Measurements from ENCODE around the gene DENND2D.

The DENND2D gene

DNA sequence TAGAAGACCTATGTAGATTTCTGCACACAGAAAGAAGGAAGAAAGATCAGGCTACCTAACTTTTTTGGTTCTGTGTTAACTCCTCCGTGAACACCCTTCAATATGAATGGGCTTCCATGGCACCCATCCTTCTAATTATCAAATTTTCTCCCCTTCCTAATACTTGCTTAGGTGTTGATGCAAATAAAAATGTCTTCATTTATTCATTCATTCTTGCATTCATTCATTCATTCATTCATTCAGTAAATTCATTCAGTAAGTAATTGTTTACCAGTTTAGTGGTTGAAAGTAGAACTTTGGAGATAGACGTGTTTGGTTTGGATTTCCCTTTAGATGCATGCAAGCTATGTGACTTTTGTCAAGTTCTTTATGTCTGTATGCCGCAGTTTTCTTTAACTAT lies 31.7 kb upstream of the DENND2D start:
- Histone ChIP-seq H3K27ac (ENCODE audit: low read depth, low read length) (no peak overlapping the region), H3K27me3 (ENCODE audit: control insufficient read depth, insufficient read depth, low read length) (peaks cover 3% of the 10 kb centered on the region; the same call in 1 of the 2 replicates), H3K36me3 (ENCODE audit: control insufficient read depth, insufficient read depth, low read length) (no peaks in the 10 kb centered on the region), H3K9ac (ENCODE audit: low read depth, low read length) (no peak overlapping the region), H3K4me3 (ENCODE audit: low read depth, low read length) (no peak overlapping the region), H3K9me3 (ENCODE audit: control insufficient read depth, insufficient read depth, low read length) (no peaks in the 10 kb centered on the region), H3K4me1 (ENCODE audit: control insufficient read depth, insufficient read depth, low read length) (no peaks in the 10 kb centered on the region)

- Histone ChIP-seq H3K9ac (ENCODE audit: low read depth, low read length) (no peak overlapping the region), H3K4me3 (ENCODE audit: low read depth, low read length) (no peak overlapping the region), H3K4me1 (ENCODE audit: control insufficient read depth, insufficient read depth, low read length) (peaks cover 8% of the 10 kb centered on the region; the same call in 1 of the 2 replicates), H3K27ac (ENCODE audit: low read depth, low read length) (peak overlapping the region; percentile 59), H3K9me3 (ENCODE audit: control insufficient read depth, insufficient read depth, low read length) (no peaks in the 10 kb centered on the region), H3K36me3 (ENCODE audit: control insufficient read depth, insufficient read depth, low read length) (no peaks in the 10 kb centered on the region), H3K27me3 (ENCODE audit: control insufficient read depth, insufficient read depth, low read length) (peaks cover 3% of the 10 kb centered on the region; the same call in 1 of the 2 replicates)
Observed at GRCh38 chr1:111228748-111229126, 28.3 kb upstream of the DENND2D start.

GRCh38 chr1:111227851-111228747 lies 27.7 kb upstream of the DENND2D start:
- H3K27me3 ChIP-seq (ENCODE audit: control insufficient read depth, insufficient read depth, low read length): peaks cover 3% of the 10 kb centered on the region; the same call in 1 of the 2 replicates
- H3K9me3 ChIP-seq (ENCODE audit: control insufficient read depth, insufficient read depth, low read length): no peaks in the 10 kb centered on the region
- H3K4me3 ChIP-seq (ENCODE audit: low read depth, low read length): no peak overlapping the region
- H3K36me3 ChIP-seq (ENCODE audit: control insufficient read depth, insufficient read depth, low read length): no peaks in the 10 kb centered on the region
- H3K9ac ChIP-seq (ENCODE audit: low read depth, low read length): no peak overlapping the region
- peak overlapping the region; percentile 59 for H3K27ac ChIP-seq (ENCODE audit: low read depth, low read length)
- H3K4me1 ChIP-seq (ENCODE audit: control insufficient read depth, insufficient read depth, low read length): peaks cover 11% of the 10 kb centered on the region; the same call in 1 of the 2 replicates

- H3K36me3 ChIP-seq (ENCODE audit: control insufficient read depth, insufficient read depth, low read length): no peaks in the 10 kb centered on the region
- H3K27me3 ChIP-seq (ENCODE audit: control insufficient read depth, insufficient read depth, low read length): peaks cover 3% of the 10 kb centered on the region; the same call in 1 of the 2 replicates
- H3K9me3 ChIP-seq (ENCODE audit: control insufficient read depth, insufficient read depth, low read length): no peaks in the 10 kb centered on the region
- no peak within 1 kb of the TSS for H3K4me3 ChIP-seq (ENCODE audit: low read depth, low read length)
- H3K4me1 ChIP-seq (ENCODE audit: control insufficient read depth, insufficient read depth, low read length): peaks cover 16% of the 10 kb centered on the region; the same call in 1 of the 2 replicates
- H3K27ac ChIP-seq (ENCODE audit: low read depth, low read length): peak within 1 kb of the TSS; percentile 59
- H3K9ac ChIP-seq (ENCODE audit: low read depth, low read length): no peak within 1 kb of the TSS
Observed at GRCh38 chr1:111227434-111227833, 27.0 kb upstream of the DENND2D start, which contains the start of gene CHI3L2. TSS of gene CHI3L2 (plus strand) at chr1:111227713. CDS start at chr1:111227730, 17 bp downstream.

GRCh38 chr1:111225717-111226400 lies 25.4 kb upstream of the DENND2D start:
- Histone ChIP-seq H3K27ac (ENCODE audit: low read depth, low read length) (no peak overlapping the region), H3K4me1 (ENCODE audit: control insufficient read depth, insufficient read depth, low read length) (peaks cover 20% of the 10 kb centered on the region; the same call in 1 of the 2 replicates), H3K36me3 (ENCODE audit: control insufficient read depth, insufficient read depth, low read length) (no peaks in the 10 kb centered on the region), H3K9ac (ENCODE audit: low read depth, low read length) (no peak overlapping the region), H3K4me3 (ENCODE audit: low read depth, low read length) (no peak overlapping the region), H3K27me3 (ENCODE audit: control insufficient read depth, insufficient read depth, low read length) (peaks cover 3% of the 10 kb centered on the region; the same call in 1 of the 2 replicates), H3K9me3 (ENCODE audit: control insufficient read depth, insufficient read depth, low read length) (no peaks in the 10 kb centered on the region)

GRCh38 chr1:111225091-111225490 lies 24.6 kb upstream of the DENND2D start:
- Histone ChIP-seq H3K9me3 (ENCODE audit: control insufficient read depth, insufficient read depth, low read length) (no peaks in the 10 kb centered on the region), H3K27ac (ENCODE audit: low read depth, low read length) (no peak overlapping the region), H3K27me3 (ENCODE audit: control insufficient read depth, insufficient read depth, low read length) (peaks cover 3% of the 10 kb centered on the region; the same call in 1 of the 2 replicates), H3K36me3 (ENCODE audit: control insufficient read depth, insufficient read depth, low read length) (no peaks in the 10 kb centered on the region), H3K4me1 (ENCODE audit: control insufficient read depth, insufficient read depth, low read length) (peaks cover 20% of the 10 kb centered on the region; the same call in 1 of the 2 replicates), H3K4me3 (ENCODE audit: low read depth, low read length) (no peak overlapping the region), H3K9ac (ENCODE audit: low read depth, low read length) (no peak overlapping the region)

DNA sequence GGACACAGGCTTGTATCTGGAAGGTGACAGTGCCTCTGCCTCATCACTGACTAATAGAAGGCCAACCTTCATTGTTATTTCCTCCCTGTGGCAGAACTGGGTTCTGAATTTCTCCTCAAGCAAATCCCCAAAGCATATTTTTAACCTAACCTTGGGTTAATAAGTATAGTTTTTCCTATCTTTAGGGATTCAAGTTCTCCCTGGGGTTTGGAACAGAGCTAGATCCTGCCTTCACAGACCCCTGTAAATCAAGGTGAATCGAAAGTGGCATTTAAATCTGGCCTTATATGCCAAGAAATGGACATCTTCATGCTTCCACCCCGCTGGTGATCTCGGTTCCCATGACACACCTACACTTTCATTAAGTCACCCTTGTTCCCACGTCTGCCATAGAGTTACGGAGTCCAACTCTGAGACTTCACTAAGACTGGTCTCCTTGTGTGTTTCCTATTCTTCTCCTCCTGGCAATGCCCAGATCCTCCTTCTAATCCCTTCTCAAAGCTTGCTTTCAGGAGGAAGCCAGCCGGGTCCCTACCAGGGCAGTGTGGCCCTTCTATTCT lies 22.8 kb upstream of the DENND2D start:
- Histone ChIP-seq H3K9me3 (ENCODE audit: control insufficient read depth, insufficient read depth, low read length) (no peaks in the 10 kb centered on the region), H3K4me3 (ENCODE audit: low read depth, low read length) (no peak overlapping the region), H3K9ac (ENCODE audit: low read depth, low read length) (no peak overlapping the region), H3K27ac (ENCODE audit: low read depth, low read length) (no peak overlapping the region), H3K36me3 (ENCODE audit: control insufficient read depth, insufficient read depth, low read length) (no peaks in the 10 kb centered on the region), H3K4me1 (ENCODE audit: control insufficient read depth, insufficient read depth, low read length) (peaks cover 20% of the 10 kb centered on the region; the same call in 1 of the 2 replicates), H3K27me3 (ENCODE audit: control insufficient read depth, insufficient read depth, low read length) (peaks cover 3% of the 10 kb centered on the region; the same call in 1 of the 2 replicates)

GRCh38 chr1:111222308-111223125 lies 22.1 kb upstream of the DENND2D start:
- Histone ChIP-seq H3K36me3 (ENCODE audit: control insufficient read depth, insufficient read depth, low read length) (no peaks in the 10 kb centered on the region), H3K4me1 (ENCODE audit: control insufficient read depth, insufficient read depth, low read length) (peaks cover 20% of the 10 kb centered on the region; the same call in 1 of the 2 replicates), H3K27ac (ENCODE audit: low read depth, low read length) (no peak overlapping the region), H3K27me3 (ENCODE audit: control insufficient read depth, insufficient read depth, low read length) (peaks cover 3% of the 10 kb centered on the region; the same call in 1 of the 2 replicates), H3K4me3 (ENCODE audit: low read depth, low read length) (no peak overlapping the region), H3K9me3 (ENCODE audit: control insufficient read depth, insufficient read depth, low read length) (no peaks in the 10 kb centered on the region), H3K9ac (ENCODE audit: low read depth, low read length) (no peak overlapping the region)

DNA sequence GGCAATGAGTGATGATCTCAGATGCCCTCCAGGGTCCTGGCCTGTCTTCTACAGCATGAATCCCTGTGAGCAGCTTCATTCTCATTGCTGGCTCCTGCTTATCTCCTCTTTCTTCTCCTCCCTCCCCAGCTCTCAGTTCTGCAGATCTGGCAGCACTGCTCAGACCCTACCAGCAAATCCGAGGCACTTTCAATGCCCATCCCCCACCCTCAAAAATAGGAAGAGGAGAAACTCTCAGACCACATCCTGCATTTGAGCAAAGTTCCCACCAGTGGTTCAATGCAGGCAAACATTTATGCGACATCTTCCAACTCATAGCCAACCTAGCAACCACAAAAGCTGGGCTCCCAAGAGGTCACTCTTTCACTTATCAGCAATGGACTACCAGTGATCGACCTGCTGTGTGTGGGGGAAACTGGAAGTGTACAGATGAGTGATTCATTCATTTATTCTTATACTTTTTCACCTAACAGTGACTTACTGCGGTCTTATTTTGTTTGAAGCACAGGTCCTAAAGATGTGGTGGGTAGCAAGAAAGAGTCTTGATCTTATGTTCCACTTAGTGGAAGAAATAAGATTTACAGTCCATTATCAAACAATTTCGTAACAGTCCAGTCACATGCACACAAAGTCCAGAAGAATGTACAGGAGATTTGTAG lies 21.3 kb upstream of the DENND2D start:
- H3K4me3 ChIP-seq (ENCODE audit: low read depth, low read length): no peak overlapping the region
- no peak overlapping the region for H3K27ac ChIP-seq (ENCODE audit: low read depth, low read length)
- no peaks in the 10 kb centered on the region for H3K36me3 ChIP-seq (ENCODE audit: control insufficient read depth, insufficient read depth, low read length)
- H3K4me1 ChIP-seq (ENCODE audit: control insufficient read depth, insufficient read depth, low read length): peaks cover 20% of the 10 kb centered on the region; the same call in 1 of the 2 replicates
- H3K9ac ChIP-seq (ENCODE audit: low read depth, low read length): no peak overlapping the region
- no peaks in the 10 kb centered on the region for H3K9me3 ChIP-seq (ENCODE audit: control insufficient read depth, insufficient read depth, low read length)
- H3K27me3 ChIP-seq (ENCODE audit: control insufficient read depth, insufficient read depth, low read length): no peaks in the 10 kb centered on the region

DNA sequence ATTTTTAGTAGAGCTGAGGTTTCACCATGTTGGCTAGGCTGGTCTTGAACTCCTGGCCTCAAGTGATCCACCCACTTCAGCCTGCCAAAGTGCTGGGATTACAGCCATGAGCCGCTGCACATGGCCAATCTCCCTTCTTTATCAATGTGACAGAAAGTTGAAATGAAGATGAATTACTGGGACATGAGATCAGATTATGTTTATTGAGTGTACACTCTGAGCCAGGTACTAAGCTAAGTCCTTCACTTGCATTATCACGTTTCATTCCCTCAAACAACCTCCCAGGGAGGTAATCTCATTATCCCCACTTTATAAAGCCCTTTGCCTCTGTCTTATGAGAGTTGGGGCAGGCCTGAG lies 20.8 kb upstream of the DENND2D start:
- Histone ChIP-seq H3K4me1 (ENCODE audit: control insufficient read depth, insufficient read depth, low read length) (peaks cover 20% of the 10 kb centered on the region; the same call in 1 of the 2 replicates), H3K36me3 (ENCODE audit: control insufficient read depth, insufficient read depth, low read length) (no peaks in the 10 kb centered on the region), H3K9ac (ENCODE audit: low read depth, low read length) (no peak overlapping the region), H3K4me3 (ENCODE audit: low read depth, low read length) (no peak overlapping the region), H3K27ac (ENCODE audit: low read depth, low read length) (no peak overlapping the region), H3K9me3 (ENCODE audit: control insufficient read depth, insufficient read depth, low read length) (no peaks in the 10 kb centered on the region), H3K27me3 (ENCODE audit: control insufficient read depth, insufficient read depth, low read length) (no peaks in the 10 kb centered on the region)

All from HUES48 (cell line).